ENCODE data around the gene CENPA.

CENPA gene

DNA sequence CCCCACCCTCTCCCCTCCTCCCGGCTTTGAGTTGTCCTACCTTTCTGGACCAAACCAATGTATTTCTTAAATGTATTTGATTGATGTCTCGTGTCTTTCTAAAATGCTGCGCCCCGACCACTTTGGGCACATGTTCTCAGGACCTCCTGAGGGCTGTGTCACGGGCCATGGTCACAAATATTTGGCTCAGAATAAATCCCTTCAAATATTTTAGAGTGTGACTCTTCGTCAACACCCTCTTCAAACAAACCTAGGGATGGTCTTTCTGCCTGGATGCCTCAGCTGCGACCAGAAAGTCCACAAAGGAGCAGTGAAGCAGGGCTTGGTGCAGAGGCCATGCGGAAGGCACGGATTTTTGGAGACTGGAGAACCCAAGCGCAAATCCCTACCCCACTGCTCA is 22.8 kb upstream of the CENPA start:
- no peak for DNase-seq

DNA sequence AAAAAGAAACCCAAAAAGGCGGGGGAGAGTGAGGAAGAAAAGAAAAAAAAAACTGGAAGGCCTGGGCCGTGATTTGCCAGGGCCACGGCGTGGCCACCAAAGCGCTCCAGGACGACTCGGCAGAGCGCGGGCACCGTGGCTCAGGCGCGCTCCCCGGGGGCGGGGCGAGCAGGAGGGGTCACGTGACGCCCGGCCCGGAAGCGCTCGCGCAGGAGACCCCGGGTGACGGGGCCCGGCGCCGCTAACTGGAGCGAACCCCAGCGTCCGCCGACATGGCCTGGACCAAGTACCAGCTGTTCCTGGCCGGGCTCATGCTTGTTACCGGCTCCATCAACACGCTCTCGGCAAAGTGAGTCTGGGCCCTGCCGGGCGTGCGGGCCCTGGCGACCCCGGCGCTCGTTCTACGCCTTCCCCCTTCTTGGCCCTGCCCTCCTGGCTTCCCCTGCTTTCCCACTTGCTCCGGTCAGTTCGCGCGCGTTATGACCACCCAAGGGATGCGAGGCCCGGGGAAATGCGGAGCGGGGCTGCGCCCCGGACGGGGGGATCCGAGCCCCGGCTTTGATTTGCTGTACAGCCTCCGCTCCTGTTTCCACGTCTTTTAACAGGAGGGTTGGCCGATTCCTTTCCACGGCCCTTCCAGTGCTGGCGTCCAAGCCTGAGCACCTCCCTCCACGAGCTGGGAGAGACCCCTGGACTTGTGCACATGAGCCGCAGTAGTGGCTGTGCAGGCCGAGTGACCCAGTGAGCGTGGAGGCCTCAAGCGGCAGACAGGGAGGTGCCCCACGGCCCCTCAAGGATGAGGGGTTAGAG is 21.6 kb upstream of the CENPA start, which contains the start of gene SLC35F6:
SLC35F6 (plus strand) TSS at position 207 of the 810 bp plus-strand sequence; CDS start at position 273, 66 bp downstream.
- DNase-seq, result peak; percentile 82

DNA sequence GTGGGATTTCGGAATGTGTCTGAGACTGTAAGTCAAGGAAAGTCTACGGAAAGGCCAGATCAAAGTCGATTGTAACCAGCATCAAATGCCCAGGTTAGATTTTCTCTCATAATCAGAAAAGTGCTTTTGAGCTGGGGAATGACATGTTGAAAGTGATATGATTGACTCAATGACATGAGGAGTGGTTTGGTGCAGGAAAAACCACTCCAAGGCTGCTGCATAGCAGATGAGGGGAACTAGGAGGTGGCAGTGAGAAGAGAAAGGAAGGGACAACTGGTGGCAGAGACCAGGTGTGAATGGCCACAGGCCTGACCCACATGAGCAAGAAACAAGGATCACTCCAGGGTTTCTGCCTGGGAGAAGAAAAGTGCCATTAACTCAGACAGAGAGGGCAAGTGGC is 20.9 kb upstream of the CENPA start:
- DNase-seq, result no peak

DNA sequence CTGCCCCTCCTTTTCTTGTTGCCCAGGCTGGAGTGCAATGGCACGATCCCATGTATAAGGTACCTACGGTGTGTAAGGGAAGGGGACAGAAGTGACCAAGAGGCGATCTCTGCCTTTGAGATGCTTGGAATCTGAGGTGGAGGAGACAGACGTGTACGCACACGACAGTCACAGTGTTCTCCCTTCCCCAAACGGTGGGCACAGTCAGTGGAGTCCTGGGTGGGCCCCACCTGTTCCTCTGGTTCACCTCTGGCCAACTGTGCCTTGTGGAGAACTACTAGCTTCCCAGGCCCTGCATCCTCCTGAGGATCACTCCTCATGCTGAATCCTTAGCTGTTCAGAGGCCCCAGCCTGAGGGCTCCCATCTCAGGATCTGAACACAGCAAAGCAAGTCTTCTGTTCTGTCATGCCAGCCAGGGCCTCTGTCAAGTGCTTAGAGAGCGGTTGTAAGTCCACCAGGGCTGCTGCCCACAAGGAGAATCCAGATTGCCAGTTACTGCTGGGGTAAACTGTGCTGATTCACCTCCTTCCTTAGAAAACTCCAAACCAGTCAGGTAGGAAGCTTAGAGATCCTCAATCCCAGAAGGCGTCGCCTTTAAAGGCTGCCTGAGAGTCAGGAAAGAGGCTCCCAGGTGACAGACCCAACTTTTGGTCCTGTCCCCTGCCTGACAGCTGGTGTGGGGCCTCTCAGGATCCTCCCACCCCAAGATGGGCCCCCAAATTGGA is 20.2 kb upstream of the CENPA start:
- DNase-seq, result no peak

DNA sequence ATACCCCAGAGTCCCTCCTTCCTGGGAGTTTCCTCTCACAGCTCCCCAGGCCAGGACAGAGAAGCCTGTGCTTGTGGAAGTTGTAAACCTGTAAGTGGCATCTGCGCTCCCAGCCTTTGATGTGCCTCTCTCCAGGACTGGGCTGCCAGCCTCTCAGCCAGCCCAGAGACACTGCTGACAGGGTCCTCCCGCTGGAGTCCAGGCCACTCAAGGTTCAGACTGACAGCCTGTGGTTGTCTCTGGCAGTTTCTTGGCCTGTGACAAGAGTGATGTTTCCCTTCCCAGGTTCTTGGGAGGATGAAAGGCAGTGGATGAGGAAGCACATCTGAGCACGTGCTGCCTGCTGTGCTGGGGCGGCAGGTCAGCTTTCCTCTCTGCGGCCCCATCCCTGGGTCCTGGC is 18.7 kb upstream of the CENPA start:
- DNase-seq, result no peak

DNA sequence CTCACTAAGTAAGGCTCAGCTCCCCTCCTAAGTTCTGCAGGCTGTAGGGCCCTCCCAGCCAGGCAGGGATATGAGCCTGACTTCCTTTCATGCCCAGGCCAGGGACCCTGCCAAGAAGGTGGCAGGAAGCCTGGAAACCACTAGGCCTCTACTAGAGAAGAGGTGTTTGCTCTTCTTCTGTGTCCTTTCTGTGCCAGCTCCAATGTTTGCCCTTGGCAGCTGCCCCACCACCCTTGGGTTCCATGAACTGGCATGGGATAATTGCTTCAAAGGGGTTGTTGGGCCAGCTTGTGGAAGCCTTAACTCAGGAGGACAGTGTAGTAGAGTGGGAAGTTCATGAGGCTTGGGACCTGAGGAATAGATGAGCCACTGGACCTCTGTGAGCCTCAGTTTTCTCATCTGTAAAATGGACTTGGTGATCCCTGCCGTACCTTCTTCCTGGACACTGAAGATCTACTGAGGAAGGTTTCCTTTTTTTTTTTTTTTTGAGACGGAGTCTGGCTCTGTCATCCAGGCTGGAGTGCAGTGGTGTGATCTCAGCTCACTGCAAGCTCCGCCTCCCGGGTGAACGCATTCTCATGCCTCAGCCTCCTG is 17.9 kb upstream of the CENPA start:
- no peak for DNase-seq

DNA sequence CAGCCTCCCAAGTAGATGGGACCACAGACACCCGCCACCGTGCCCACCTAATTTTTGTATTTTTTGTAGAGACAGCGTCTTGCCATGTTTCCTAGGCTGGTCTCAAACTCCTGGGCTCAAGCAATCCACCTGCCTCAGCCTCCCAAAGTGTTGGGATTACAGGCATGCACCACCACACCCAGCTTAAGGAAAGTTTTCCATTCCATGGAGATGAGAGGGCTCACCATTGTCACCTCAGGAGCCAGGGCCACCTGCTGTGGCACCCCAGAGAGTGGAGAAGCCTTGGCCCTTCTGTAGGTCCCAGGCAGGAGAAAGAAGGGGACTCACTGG is 17.1 kb upstream of the CENPA start:
- no peak for DNase-seq

DNA sequence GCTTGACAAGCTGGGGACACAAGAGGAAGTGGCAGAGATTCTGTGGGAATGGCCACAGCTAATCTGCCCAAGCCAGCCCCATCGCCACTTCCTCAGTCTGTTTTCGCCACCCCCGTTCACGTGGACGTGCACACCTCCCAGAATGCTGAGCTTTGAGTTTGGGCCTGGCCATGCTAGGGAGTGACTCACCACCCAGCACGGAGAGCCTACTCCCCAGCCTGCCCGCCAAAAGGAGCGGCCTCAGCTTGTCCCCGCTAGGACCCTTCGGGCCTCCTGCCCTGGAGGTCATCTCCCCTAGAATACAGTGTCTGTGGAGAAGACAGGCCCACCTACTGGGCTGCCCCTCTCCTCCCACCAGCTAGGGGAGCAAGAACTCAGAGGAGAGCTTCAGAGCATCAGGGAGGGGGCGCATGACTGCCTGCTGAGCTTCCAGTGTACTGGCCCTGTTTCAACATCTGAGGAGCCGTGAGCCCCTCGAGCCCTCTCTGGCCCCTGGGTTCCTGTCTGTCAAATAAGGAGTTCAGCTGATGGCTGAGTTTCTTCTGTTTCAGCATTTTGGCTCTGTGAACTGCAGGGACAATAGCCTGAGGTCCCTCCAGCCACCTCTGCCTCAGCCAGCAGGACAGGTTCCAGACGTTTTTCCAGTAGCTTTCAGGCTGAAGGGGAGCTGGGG is 16.6 kb upstream of the CENPA start:
- peak; percentile 35 for DNase-seq

DNA sequence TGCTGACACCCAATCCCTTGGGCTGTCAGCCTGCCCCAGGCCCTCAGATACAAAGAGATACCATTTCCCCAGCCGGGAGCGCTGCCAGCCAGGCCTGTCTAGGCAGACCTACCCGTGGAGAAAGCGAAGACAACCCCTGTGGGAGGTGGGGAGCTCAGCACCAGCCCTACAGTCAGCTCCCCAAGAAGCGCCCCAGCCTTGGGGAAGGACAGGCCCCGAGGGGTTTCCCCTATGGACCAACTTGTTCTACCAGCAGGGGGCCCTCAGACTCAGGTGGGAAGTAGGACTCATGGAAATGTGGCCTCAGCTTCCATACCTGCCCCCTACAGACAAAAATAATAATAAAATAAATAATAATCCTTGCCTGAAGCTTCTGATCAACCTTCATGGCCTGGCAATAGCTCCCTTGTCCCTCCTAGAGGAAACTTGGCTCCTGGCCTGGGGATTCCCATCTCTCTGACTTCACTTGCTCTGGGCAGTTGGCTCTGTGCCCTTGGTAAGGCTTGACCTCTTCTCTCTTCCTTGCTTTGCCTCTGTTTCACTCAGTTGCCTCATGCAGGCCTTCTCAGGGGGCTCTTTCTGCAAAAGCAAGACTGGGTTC is 14.8 kb upstream of the CENPA start:
- peak; percentile 35 for DNase-seq

DNA sequence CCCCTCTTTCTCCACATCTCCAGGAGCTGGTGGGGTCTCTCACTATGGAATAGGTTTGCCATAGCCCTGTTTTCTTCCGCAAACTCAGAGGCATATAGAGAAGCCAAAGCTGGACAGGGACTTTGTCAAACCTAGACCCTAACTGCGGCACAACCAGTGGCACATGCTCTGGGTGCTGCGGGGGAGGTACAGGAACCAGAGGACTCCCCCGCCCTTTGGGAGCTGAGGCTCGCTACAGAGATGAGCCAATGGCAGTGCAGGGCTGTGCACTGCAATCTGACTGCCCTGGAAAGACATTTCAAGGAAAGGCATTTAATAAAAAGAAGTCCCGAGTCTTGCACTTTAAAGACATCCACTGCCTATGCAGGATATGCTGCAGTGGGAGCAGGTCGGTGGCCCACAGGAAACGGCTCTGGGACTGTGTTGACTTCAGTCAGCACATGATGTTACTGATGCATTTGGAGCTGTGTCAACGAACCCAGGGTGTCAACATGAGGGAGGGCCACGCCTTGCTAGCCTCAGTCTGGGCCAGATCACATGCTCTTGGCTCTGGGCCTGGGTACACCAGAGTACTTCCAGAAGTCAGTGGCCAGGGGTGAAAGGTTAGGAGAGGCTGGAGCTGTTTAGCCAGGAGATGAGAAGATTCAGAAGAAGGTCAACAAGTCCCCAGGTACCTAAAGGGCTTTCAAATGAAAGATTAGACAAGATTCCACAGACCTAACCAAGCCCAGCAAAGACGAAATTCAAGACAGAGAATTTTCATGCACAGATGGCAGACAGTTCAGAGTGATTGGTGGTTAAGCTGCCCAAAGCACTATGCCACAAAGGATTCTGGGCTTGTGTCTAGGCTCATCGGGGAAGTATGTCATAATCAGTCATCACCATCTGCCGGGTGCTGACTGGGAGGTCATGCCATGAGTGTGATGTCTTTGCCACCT is 13.5 kb upstream of the CENPA start:
- DNase-seq, result peak; percentile 35

DNA sequence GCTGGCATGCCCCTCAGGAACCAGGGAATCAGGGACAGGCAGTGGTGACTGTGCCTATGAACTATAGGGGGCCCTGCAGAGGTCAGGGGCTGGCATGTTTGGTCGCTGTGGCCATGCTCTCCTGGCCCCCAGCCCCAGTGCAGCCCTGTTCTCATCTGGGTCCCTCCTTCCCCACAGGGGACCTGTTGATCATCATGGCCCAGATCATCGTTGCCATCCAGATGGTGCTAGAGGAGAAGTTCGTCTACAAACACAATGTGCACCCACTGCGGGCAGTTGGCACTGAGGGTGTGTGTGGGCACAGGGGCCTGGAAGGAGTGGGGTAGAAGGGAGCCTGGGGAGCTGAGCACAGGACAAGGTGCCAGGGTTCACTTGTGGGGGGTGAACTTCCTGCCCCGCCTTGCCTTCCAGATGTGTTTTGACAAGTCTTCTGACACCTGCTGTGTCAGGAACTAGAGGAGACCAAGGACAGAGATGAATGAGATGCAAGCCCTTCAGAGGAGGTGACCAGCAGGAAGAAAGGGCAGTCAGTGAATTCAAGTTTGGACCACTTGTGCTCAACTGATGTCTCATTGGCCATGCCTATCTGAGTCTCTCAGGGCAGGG is 9.6 kb upstream of the CENPA start:
- DNase-seq, result no peak

DNA sequence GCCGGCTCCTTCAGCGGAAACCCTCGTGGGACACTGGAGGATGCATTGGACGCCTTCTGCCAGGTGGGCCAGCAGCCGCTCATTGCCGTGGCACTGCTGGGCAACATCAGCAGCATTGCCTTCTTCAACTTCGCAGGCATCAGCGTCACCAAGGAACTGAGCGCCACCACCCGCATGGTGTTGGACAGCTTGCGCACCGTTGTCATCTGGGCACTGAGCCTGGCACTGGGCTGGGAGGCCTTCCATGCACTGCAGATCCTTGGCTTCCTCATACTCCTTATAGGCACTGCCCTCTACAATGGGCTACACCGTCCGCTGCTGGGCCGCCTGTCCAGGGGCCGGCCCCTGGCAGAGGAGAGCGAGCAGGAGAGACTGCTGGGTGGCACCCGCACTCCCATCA is 7.8 kb upstream of the CENPA start:
- no peak for DNase-seq

DNA sequence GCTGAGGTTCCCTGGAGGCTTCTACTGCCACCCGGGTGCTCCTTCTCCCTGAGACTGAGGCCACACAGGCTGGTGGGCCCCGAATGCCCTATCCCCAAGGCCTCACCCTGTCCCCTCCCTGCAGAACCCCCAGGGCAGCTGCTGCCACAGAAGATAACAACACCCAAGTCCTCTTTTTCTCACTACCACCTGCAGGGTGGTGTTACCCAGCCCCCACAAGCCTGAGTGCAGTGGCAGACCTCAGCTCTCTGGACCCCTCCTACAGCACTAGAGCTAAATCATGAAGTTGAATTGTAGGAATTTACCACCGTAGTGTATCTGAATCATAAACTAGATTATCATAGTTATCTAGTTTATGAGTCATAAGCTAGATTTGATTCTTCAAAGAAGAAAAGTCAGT is 7.3 kb upstream of the CENPA start:
- DNase-seq, result no peak

DNA sequence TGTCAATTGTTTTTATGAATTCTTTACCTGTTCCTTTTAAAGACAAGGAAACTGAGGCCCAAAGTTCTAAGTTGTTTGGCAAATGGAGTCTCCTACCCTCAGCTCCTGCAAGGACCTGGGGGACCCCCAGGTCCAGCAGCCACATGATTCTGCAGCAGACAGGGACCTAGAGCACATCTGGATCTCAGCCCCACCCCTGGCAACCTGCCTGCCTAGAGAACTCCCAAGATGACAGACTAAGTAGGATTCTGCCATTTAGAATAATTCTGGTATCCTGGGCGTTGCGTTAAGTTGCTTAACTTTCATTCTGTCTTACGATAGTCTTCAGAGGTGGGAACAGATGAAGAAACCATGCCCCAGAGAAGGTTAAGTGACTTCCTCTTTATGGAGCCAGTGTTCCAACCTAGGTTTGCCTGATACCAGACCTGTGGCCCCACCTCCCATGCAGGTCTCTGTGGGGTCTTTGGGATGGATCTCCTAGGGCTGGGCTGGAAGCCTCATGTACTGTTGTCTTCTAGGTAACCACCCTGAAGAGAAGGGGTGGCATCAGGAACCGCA is 5.6 kb upstream of the CENPA start:
- no peak for DNase-seq

DNA sequence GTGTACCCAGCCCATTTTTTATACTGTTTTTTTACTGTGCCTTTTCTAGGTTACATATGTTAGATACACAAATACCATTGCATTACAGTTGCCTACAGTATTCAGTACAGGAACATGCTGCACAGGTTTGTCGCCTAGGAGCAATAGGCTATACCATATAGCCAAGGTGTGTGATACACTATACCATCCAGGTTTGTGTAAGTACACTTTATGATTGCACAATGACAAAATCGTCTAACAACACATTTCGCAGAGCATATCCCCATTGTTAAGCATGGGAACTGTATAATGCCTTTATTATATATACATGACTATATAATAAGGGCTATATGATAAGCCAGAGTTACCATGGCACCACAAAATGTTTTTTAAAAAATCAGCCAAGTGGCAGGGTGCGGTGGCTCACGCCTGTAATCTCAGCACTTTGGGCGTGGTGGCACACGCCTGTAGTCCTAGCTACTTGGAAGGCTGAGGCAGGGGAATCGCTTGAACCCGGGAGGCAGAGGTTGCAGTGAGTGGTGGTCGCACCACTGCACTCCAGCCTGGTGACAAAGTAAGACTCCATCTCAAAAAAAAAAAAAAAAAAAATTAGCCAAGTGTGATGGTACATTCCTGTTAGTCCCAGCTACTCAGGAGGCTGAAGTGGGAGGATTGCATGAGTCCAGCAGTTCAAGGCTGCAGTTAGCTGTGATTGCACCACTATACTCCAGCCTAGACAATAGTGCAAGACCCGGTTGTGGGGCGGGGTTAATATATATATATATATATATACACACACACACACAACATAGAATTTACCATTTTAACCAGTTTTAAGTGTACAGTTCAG is 2.8 kb upstream of the CENPA start:
- no peak for DNase-seq

DNA sequence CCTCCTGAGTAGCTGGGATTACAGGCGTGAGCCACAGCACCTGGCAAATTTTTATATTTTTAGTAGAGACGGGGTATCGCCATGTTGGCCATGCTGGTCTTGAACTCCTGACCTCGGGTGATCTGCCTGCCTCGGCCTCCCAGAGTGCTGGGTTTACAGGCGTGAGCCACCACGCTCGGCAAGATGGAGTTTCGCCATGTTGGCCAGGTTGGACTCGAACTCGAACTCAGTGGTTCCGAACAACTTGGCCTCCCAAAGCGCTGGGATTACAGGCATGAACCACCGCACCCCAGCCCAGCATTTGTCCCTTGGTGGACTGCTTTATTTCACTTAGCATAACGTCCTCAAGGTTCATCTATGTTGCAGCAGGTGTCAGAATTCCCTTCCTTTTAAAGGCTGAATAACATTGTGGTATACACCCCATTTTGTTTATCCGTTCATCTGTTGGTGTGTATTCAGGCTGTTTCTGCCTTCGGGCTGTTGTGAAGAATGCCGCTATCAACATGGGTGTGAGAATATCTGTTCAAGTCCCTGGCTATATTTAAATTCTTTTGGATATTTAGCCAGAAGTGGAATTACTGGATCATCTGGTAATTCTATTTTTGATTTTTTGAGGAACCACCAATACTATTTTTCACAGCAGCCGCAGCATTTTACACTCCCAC is 1.2 kb upstream of the CENPA start:
- no peak for DNase-seq

DNA sequence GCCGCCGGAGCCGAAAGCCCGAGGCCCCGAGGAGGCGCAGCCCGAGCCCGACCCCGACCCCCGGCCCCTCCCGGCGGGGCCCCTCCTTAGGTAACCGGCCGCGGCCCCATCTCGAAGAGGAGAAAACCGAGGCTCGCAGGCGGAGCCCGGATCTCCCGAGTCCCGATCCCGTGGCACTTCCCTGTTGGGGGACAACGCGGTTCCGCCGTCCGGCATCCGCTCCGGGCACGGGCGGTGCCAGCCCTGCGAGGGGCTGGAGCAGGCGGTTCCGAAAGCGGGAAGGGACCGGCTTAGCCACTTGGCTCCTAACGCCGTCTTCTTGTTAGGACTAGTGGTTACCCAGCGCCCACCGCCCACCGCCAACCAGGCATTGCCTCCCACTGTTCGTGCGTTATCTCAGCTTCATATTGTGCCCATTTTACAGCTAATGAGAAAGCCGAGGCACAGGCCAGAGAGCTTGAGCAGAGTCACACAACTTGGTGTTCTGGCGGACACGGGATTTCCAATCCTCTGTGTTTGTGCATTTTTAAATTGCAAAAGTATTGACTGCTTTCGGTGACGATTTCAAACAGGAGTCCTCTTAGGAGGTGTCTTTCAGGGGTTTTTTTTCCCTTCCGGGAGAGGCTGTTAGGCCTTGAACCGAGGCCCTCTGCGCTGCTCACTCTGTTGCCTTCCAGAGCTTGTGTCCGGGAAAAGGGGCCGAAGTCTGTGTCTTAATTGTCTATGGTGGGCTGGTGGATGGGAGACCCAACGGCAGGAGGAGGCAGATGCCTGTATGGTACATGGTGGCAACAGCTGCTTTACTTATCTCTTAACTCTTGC is 562 bp downstream of the CENPA start:
- DNase-seq, result no peak

DNA sequence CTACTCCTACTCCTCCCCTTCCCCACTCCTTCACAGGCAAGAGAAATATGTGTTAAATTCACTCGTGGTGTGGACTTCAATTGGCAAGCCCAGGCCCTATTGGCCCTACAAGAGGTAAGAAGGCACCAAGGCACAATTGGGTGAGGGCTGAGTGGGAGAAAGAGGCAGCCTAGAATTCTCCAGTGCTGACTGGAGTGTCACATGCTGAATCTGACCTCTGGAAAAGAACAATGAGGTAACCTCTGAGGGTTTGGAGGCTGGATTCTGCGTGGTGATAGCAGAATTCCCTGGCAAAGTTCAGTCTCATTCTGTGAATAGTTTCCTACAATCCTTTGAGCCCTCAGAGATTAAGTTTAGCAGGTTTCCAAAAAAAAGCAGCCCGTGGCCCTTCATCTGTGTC is 6.9 kb downstream of the CENPA start:
- DNase-seq, result no peak

DNA sequence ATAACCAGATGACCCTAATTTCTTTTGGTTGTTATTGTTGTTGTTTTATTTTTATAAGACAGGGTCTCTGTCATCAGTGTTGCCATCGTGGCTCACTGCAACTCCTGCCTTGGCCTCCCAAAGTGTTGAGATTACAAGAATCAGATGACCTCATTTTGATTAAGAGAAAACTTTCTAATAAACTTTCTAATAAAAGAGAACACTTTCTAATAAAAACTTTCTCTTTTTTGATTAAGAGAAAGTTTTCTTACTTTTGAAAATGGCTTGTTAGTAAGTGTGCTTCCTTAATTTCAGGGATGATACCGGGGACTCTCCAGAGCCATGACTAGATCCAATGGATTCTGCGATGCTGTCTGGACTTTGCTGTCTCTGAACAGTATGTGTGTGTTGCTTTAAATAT is 7.7 kb downstream of the CENPA start:
- no peak for DNase-seq
